WERI-Rb-1 (cell line): ENCODE measurements around the gene VEGFA.

ENCODE experiments used
- DNase-seq: peaks from one replicate; pipeline ENCODE4 v3.0.0-alpha.2; 2020
- H3K27ac ChIP-seq: fragments of 250-450 bp; sonication (Bioruptor Pico); 2 replicates; pipeline ENCODE4 v1.5.1; 2020; ENCODE audit warnings: mild to moderate bottlenecking, moderate library complexity
- H3K27me3 ChIP-seq: fragments of 250-450 bp; sonication (Bioruptor Pico); 2 replicates; pipeline ENCODE4 v1.5.1; 2021; ENCODE audit warnings: mild to moderate bottlenecking, low read depth, moderate library complexity; ENCODE audit not compliant: insufficient read depth, severe bottlenecking
- H3K36me3 ChIP-seq: fragments of 250-450 bp; sonication (Bioruptor Pico); 2 replicates; pipeline ENCODE4 v1.5.1; 2020; ENCODE audit warnings: mild to moderate bottlenecking, moderate library complexity
- H3K4me3 ChIP-seq: 2 replicates; pipeline ENCODE4 v1.5.1; 2011; ENCODE audit warnings: low read depth, mild to moderate bottlenecking, control low read depth, low read length
- H3K9me3 ChIP-seq: fragments of 250-450 bp; sonication (Bioruptor Pico); 2 replicates; pipeline ENCODE4 v1.5.1; 2021; ENCODE audit warnings: mild to moderate bottlenecking, moderate library complexity; ENCODE audit not compliant: severe bottlenecking
- CTCF ChIP-seq: IDR thresholded peaks from 2 replicates; pipeline ENCODE4 v1.5.1; 2011; ENCODE audit warnings: low read depth, mild to moderate bottlenecking, control low read depth, inconsistent platforms, low read length

Gene VEGFA

DNA sequence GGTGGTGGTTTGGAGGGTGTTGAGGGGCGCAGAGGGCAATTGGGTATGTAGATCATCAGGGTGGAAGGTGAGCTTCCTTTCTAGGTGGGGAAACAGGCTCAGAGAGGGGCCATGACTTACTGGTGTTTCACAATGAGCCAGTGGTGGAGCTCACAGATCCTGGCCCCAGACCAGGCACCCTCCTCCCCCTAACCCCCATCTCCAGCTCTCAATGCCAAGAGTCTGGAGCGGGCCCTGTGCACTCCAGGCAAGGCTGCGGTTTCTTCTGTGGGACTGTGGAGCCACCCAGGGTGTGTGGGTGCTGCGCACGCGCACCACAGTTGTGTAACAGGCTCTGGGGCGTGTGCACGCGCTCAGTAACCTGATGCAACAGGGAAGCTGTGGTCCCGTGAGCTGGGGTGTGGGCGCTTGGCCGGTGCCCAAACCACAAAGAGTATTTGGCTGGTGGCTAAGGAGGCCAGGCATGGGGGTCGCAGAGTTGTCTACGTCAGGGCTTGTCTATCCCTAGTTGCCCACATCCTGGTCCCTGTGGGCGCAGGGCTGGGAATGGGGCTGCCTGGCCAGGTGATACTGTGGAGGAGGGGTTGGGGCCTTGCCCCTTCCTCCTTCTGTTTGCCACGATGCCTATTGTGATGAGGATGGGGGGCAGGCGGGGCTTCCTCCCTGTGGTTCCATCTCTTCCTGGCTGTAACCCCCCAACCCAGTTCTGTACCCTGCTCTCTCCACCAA is 44.9 kb upstream of the VEGFA start:
- TF ChIP-seq CTCF: no peak
- no peak overlapping the region for H3K4me3 ChIP-seq
- peaks cover 2% of the 10 kb centered on the region for H3K27me3 ChIP-seq
- peaks cover 4% of the 10 kb centered on the region for H3K9me3 ChIP-seq
- no peak overlapping the region for H3K27ac ChIP-seq
- no peaks in the 10 kb centered on the region for H3K36me3 ChIP-seq
- no peak for DNase-seq

GRCh38 chr6:43725643-43726580 is 44.1 kb upstream of the VEGFA start:
- H3K27ac ChIP-seq: no peak overlapping the region
- H3K9me3 ChIP-seq: peaks cover 12% of the 10 kb centered on the region
- DNase-seq: no peak
- H3K27me3 ChIP-seq: peaks cover 2% of the 10 kb centered on the region
- H3K36me3 ChIP-seq: no peaks in the 10 kb centered on the region
- no peak overlapping the region for H3K4me3 ChIP-seq
- no peak for TF ChIP-seq CTCF

GRCh38 chr6:43727634-43728033 is 42.4 kb upstream of the VEGFA start:
- H3K36me3 ChIP-seq: no peaks in the 10 kb centered on the region
- H3K27ac ChIP-seq: no peak overlapping the region
- peaks cover 12% of the 10 kb centered on the region for H3K9me3 ChIP-seq
- TF ChIP-seq CTCF: no peak
- no peak overlapping the region for H3K4me3 ChIP-seq
- H3K27me3 ChIP-seq: no peaks in the 10 kb centered on the region
- no peak for DNase-seq

- no peak for TF ChIP-seq CTCF
- no peaks in the 10 kb centered on the region for H3K27me3 ChIP-seq
- H3K36me3 ChIP-seq: no peaks in the 10 kb centered on the region
- no peak overlapping the region for H3K27ac ChIP-seq
- H3K9me3 ChIP-seq: peaks cover 12% of the 10 kb centered on the region
- H3K4me3 ChIP-seq: no peak overlapping the region
- DNase-seq: peak; percentile 1
Measured at GRCh38 chr6:43728586-43728985, 41.4 kb upstream of the VEGFA start.

GRCh38 chr6:43729537-43729936 is 40.5 kb upstream of the VEGFA start:
- Histone ChIP-seq H3K27me3 (no peaks in the 10 kb centered on the region), H3K36me3 (no peaks in the 10 kb centered on the region), H3K9me3 (peaks cover 12% of the 10 kb centered on the region), H3K27ac (no peak overlapping the region), H3K4me3 (no peak overlapping the region)
- DNase-seq: peak; percentile 3
- no peak for TF ChIP-seq CTCF
